ENCODE results near the gene CKLF. TPM values are rescaled to one million over a fixed set of nuclear protein-coding genes. Genes with fewer than 3 reads are reported as not detected.

CKLF gene
- total and polyA plus RNA-seq, 2 donors (not counting 1 experiment from before 2014, with no cell fraction given) = 30.4 to 53.6 TPM

DNA sequence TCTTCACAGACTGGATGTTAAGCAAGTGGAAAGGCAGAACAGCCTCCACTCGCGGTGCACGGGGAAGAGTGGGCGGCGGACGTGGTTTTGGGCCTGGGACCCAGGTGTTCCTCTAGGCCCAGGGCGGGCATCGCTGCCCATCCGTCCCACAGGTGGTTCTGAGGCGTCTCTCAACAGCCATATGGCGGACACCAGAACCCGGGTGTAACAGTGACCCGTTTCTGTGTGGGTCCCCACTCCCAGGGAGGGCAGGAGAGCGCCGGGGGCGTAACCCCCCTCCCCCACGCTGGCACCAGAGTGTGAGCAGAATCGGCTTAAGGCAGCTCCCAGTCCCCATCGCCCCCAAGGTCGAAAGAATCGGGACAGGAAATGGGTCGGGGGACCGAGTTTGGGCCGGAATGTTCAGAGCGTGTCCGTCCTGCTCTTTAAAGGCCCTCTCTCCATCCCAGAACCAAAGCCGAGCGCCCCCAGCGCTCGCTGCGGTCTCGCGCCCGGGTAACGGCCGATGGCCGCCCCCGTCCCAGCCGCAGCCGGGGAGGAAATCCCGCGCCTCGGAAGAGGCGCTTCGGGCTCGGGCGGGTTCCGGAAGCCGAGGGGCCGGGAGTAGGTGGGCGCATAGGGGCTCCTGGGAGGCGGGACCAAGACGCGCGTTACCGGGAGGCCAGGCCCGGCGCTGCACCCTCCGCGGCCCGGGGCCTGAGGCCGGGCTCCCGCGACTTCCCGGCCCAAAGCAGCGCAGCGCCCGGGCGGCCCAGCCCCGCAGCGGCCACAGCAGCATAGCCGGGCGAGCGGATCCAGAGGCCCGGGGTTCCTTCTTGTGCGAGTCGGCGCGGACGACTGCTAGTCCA lies 2.9 kb upstream of the CKLF start, which contains the start of gene TK2:
TSS of gene TK2 (minus strand) at position 839 of the 848 bp plus-strand sequence. CDS start at position 778, 61 bp downstream.
- Histone ChIP-seq H3K4me3 (ENCODE audit: control extremely low read depth in 1 of 5, extremely low read depth in 1 of 5, insufficient read depth in 1 of 5, low read depth in 2 of 5, low read length in 4 of 5) (peak within 1 kb of the TSS; percentile 32 to 72 (median 62)), H3K4me2 (replicated peaks; ENCODE audit: low read depth, low read length, poor library complexity, severe bottlenecking) (peak within 1 kb of the TSS; percentile 89), H4K20me1 (ENCODE audit: control insufficient read depth, insufficient read depth, low read length, poor library complexity, severe bottlenecking) (peaks cover 6% of the 10 kb centered on the region), H3K4me1 (ENCODE audit: control insufficient read depth in 2 of 2, insufficient read depth in 2 of 2, low read length in 2 of 2) (peaks cover 74 to 86% of the 10 kb centered on the region in 2 donors), H3K9ac (ENCODE audit: low read length) (peak within 1 kb of the TSS; percentile 73), H3K27me3 (replicated peaks in 1 of 4; ENCODE audit: control extremely low read depth in 1 of 4, control insufficient read depth in 3 of 4, insufficient read depth in 4 of 4, low read length in 3 of 4) (no peaks in the 10 kb centered on the region), H2AFZ (ENCODE audit: insufficient read depth, low read depth, low read length, poor library complexity, severe bottlenecking) (peak within 1 kb of the TSS; percentile 88), H3K9me3 (ENCODE audit: control extremely low read depth in 1 of 3, control insufficient read depth in 2 of 3, insufficient read depth in 1 of 3, low read length in 2 of 3) (no peaks in the 10 kb centered on the region), H3K79me2 (ENCODE audit: control insufficient read depth, insufficient read depth, low read length) (peaks cover 28% of the 10 kb centered on the region), H3K27ac (ENCODE audit: low read length in 2 of 2) (peak within 1 kb of the TSS; percentile 73 to 85), H3K36me3 (replicated peaks in 1 of 2; ENCODE audit: control extremely low read depth in 1 of 2, control insufficient read depth in 1 of 2, extremely low read depth in 1 of 2, insufficient read depth in 2 of 2, low read length in 1 of 2) (no peaks in the 10 kb centered on the region)
- DNase-seq (peak; percentile 76), ATAC-seq (ENCODE audit: low read depth) (peak; percentile 29)
- H3K9me3 Mint-ChIP-seq (ENCODE audit: insufficient read depth) = no peaks in the 10 kb centered on the region
- intact Hi-C loops (cut with micrococcal nuclease) = loop anchor here (1.0 to 2.0 kb wide), 2 partner anchors 10 to 55 kb away; partner anchors contain the start of gene CMTM3
- WGBS (ENCODE audit: insufficient coverage) = under 1% methylated on average over 79 of the region's 80 CpGs
- peak within 1 kb of the TSS; percentile 87 for H3K4me3 Mint-ChIP-seq
- TF ChIP-seq, protein P1, sequence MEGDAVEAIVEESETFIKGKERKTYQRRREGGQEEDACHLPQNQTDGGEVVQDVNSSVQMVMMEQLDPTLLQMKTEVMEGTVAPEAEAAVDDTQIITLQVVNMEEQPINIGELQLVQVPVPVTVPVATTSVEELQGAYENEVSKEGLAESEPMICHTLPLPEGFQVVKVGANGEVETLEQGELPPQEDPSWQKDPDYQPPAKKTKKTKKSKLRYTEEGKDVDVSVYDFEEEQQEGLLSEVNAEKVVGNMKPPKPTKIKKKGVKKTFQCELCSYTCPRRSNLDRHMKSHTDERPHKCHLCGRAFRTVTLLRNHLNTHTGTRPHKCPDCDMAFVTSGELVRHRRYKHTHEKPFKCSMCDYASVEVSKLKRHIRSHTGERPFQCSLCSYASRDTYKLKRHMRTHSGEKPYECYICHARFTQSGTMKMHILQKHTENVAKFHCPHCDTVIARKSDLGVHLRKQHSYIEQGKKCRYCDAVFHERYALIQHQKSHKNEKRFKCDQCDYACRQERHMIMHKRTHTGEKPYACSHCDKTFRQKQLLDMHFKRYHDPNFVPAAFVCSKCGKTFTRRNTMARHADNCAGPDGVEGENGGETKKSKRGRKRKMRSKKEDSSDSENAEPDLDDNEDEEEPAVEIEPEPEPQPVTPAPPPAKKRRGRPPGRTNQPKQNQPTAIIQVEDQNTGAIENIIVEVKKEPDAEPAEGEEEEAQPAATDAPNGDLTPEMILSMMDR (IDR thresholded peaks at IDR 0.05) = no peak
- TF ChIP-seq EZH2 (IDR thresholded peaks at IDR 0.05; ENCODE audit: borderline replicate concordance, insufficient read depth, low read depth, low read length, poor library complexity, severe bottlenecking) = no peak
- H3K4me1 Mint-ChIP-seq = peaks cover 81% of the 10 kb centered on the region
- no peaks in the 10 kb centered on the region for H3K27me3 Mint-ChIP-seq
- ChIA-PET CTCF (interaction anchor here (0.9 to 6.6 kb wide), 6 partner anchors 13 to 144 kb away, joined by 3 to 46 read pairs (median 7); no protein-coding TSS in a partner anchor), POLR2A (interaction anchor here (0.7 to 3.1 kb wide), 3 partner anchors 10 to 32 kb away, joined by 3 to 21 read pairs (median 6); no protein-coding TSS in a partner anchor)
- H3K27ac Mint-ChIP-seq = peak within 1 kb of the TSS; percentile 90
